Osteocyte (in vitro differentiated cells): ENCODE measurements around the gene TYRO3. TPM values are rescaled to one million over a fixed set of nuclear protein-coding genes. Genes with fewer than 3 reads are reported as not detected.
"Not testable (repeated sequence)": the region's sequence is repeated elsewhere in the genome, so short reads cannot be mapped to it uniquely, and the experiment has no call there.

Source experiments
- DNase-seq: peaks from one replicate; pipeline ENCODE4 v3.0.0; 2021; ENCODE audit warnings: mixed read lengths; ENCODE audit not compliant: unreplicated experiment; ENCODE audit errors: extremely low spot score
- H3K27ac Mint-ChIP-seq: one replicate; pipeline ENCODE4 v1.8.0; 2021; ENCODE audit warnings: mild to moderate bottlenecking, mixed read lengths; ENCODE audit not compliant: unreplicated experiment
- H3K27me3 Mint-ChIP-seq: one replicate; pipeline ENCODE4 v1.8.0; 2021; ENCODE audit warnings: mixed read lengths; ENCODE audit not compliant: unreplicated experiment
- H3K36me3 Mint-ChIP-seq: one replicate; pipeline ENCODE4 v1.8.0; 2021; ENCODE audit warnings: mixed read lengths; ENCODE audit not compliant: unreplicated experiment
- H3K4me1 Mint-ChIP-seq: one replicate; pipeline ENCODE4 v1.8.0; 2021; ENCODE audit warnings: mixed read lengths; ENCODE audit not compliant: unreplicated experiment
- H3K4me3 Mint-ChIP-seq: one replicate; pipeline ENCODE4 v1.8.0; 2021; ENCODE audit warnings: mild to moderate bottlenecking, moderate library complexity, mixed read lengths; ENCODE audit not compliant: unreplicated experiment
- H3K9me3 Mint-ChIP-seq: one replicate; pipeline ENCODE4 v1.8.0; 2021; ENCODE audit warnings: mixed read lengths; ENCODE audit not compliant: unreplicated experiment
- total RNA-seq: library from RNA; stranded (reverse); gene quantifications from 2 replicates; pipeline ENCODE4 v1.2.1, GENCODE V29; 2021
- TF ChIP-seq, protein P1 (sequence below): fragments of 200-600 bp; sonication (generic); IDR thresholded peaks from 2 replicates; pipeline ENCODE4 v1.5.0; 2021; ENCODE audit warnings: antibody characterized with exemption, mild to moderate bottlenecking, moderate library complexity

TYRO3 gene
- total RNA-seq, 1 donor from 2014 or later: 8.1 TPM

DNA sequence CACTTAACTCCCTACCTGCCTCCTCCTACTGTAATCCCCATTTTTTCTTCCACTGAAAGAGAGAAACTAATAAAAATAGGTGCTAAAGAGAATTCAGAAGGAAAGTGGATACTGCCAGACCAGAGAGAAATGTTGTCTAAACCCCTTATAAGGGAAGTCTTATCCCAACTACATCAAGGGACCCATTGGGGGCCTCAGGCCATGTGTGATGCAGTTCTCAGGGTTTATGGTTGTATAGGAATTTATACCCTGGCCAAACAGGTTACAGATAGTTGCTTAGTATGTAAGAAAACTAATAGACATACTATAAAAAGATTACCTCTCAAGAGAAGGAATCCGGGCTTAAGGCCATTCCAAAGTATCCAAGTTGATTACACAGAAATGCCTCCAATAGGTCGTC is 30.6 kb downstream of the TYRO3 start:
- H3K27ac Mint-ChIP-seq, DNase-seq, H3K4me3 Mint-ChIP-seq, H3K36me3 Mint-ChIP-seq, H3K9me3 Mint-ChIP-seq: not testable (repeated sequence)
- peaks cover 37% of the 10 kb centered on the region for H3K27me3 Mint-ChIP-seq
- peaks cover 11% of the 10 kb centered on the region for H3K4me1 Mint-ChIP-seq

DNA sequence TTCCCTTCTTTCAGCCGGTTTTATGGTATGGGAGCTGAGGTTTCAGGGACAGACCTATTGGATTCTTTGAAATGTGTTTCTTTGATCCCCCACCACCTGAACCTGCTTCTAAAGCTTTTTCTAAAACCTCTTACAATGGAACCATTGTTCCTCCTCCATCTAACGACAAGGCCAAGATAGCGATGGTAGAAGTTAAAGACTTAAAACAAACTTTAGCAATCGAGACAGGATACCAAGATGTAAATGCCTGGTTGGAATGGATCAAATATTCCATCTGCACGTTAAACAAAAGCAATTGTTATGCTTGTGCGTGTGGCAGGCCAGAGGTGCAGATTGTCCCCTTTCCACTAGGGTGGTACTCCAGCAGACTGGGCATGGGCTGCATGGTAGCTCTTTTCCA is 32.2 kb downstream of the TYRO3 start:
- not testable (repeated sequence) for H3K27ac Mint-ChIP-seq, DNase-seq, H3K4me1 Mint-ChIP-seq

DNA sequence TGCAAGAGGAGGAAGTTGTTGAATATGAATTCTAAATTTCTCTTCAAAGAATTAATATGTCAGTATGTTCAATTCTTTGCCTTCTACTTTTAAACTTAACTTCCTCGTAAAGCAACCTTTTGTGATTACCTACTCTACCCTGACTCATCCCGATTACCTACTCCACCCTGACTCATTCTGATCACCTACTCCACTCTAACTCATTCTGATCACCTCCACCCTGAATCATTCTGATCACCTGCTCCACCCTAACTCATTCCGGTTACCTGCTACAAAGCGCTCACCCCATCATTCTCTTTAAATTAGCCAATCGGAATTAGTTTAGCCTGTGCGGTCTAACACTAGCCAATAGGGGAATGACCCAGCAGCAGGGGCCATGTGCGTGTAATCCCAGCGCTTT is 33.7 kb downstream of the TYRO3 start:
- peaks cover 37% of the 10 kb centered on the region for H3K27me3 Mint-ChIP-seq
- not testable (repeated sequence) for H3K4me1 Mint-ChIP-seq, H3K27ac Mint-ChIP-seq, H3K9me3 Mint-ChIP-seq, DNase-seq, H3K36me3 Mint-ChIP-seq, H3K4me3 Mint-ChIP-seq

More for the DNA sequence above, 32.2 kb downstream of the TYRO3 start:
- H3K27me3 Mint-ChIP-seq: peaks cover 37% of the 10 kb centered on the region
- not testable (repeated sequence) for H3K36me3 Mint-ChIP-seq, H3K9me3 Mint-ChIP-seq, H3K4me3 Mint-ChIP-seq

DNA sequence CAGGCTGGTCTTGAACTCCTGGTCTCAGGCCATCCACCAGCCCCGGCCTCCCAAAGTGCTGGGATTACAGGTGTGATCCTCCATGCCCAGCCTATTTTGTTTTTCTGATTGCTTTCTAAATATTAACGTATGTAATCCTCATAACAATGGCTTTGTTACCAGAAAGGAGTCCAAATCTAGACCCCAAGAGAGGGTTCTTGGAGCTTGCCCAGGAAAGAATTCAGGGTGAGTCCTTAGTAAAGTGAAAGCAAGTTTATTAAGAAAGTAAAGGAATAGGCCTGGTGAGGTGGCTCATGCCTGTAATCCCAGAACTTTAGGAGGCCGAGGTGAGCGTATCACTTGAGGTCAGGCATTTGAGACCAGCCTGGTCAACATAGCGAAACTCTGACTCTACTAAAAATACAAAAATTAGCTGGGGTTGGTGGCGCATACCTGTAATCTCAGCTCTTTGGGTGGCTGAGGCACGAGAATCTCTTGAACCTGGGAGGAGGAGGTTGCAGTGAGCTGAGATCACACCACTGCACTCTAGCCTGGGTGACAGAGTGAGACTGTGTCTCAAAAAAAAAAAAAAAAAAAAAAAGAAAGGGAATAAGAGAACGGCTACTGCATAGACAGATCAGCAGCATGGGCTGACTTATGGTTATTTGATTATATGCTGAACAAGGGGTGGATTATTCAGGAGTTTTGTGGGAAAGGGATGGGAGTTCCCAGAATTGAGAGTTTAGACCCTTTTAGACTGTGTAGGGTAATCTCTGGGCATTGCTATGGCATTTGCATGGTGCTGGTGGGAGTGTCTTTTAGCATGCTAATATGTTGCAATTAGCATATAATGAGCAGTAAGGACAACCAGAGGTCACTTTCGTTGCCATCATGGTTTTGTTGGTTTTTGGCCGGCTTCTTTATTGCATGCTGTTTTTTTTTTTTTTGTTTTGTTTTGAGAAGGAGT is 36.1 kb downstream of the TYRO3 start:
- Mint-ChIP-seq H3K27ac (no peak overlapping the region), H3K27me3 (peaks cover 39% of the 10 kb centered on the region), H3K4me3 (no peak overlapping the region), H3K9me3 (no peaks in the 10 kb centered on the region), H3K4me1 (no peaks in the 10 kb centered on the region), H3K36me3 (no peaks in the 10 kb centered on the region)
- TF ChIP-seq, protein P1, sequence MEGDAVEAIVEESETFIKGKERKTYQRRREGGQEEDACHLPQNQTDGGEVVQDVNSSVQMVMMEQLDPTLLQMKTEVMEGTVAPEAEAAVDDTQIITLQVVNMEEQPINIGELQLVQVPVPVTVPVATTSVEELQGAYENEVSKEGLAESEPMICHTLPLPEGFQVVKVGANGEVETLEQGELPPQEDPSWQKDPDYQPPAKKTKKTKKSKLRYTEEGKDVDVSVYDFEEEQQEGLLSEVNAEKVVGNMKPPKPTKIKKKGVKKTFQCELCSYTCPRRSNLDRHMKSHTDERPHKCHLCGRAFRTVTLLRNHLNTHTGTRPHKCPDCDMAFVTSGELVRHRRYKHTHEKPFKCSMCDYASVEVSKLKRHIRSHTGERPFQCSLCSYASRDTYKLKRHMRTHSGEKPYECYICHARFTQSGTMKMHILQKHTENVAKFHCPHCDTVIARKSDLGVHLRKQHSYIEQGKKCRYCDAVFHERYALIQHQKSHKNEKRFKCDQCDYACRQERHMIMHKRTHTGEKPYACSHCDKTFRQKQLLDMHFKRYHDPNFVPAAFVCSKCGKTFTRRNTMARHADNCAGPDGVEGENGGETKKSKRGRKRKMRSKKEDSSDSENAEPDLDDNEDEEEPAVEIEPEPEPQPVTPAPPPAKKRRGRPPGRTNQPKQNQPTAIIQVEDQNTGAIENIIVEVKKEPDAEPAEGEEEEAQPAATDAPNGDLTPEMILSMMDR: no peak
- DNase-seq: no peak

DNA sequence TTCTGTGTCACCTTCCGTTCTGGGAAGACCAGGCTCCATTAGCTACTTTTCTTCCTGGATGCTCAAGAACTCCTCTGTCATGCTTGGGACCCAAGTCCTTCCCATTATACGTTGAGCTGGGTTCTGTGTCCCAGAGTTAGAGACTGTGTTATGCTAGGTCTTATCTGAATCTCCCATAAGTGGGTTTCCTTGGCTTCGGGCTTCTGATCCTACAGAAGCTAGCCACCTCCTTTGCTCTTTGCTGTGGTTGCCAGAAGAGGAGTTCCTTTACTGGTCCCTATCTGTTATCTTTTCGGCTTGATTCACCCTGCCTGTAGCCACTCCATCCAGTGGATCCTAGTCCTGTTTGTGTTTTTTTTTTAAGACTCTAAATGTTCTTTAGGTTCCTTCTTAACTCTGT is 38.0 kb downstream of the TYRO3 start:
- DNase-seq: no peak
- no peak overlapping the region for H3K27ac Mint-ChIP-seq
- no peak overlapping the region for H3K4me3 Mint-ChIP-seq
- H3K27me3 Mint-ChIP-seq: peaks cover 24% of the 10 kb centered on the region
- H3K9me3 Mint-ChIP-seq: no peaks in the 10 kb centered on the region
- TF ChIP-seq, protein P1: no peak
- no peaks in the 10 kb centered on the region for H3K4me1 Mint-ChIP-seq
- no peaks in the 10 kb centered on the region for H3K36me3 Mint-ChIP-seq

DNA sequence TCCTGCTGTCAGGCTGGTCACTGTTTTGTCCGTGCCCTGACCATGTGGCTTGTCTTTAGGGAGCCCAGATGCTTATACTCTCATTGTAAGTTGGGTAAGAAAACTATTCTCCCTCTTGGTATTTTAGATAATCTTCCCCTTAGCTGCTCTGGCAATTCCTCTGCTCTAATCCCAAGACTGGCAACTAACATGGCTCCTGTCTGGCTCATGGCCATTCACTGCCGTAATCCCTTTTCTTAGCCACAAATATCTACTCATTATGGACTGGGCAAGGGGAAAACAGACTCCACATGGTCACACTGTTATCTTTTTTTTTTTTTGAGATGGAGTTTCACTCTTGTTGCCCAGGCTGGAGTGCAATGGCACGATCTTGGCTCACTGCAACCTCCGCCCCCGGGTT is 38.8 kb downstream of the TYRO3 start:
- no peaks in the 10 kb centered on the region for H3K4me1 Mint-ChIP-seq

More for the DNA sequence above, 38.8 kb downstream of the TYRO3 start:
- Mint-ChIP-seq H3K4me3 (no peak overlapping the region), H3K36me3 (no peaks in the 10 kb centered on the region), H3K9me3 (no peaks in the 10 kb centered on the region), H3K27me3 (peaks cover 19% of the 10 kb centered on the region), H3K27ac (no peak overlapping the region)
- TF ChIP-seq, protein P1: no peak
- no peak for DNase-seq
